Panc1 (cell line): ENCODE data around the gene INCENP. TPM values are rescaled to one million over a fixed set of nuclear protein-coding genes. Genes with fewer than 3 reads are reported as not detected.

Experiments
- ATAC-seq: fragments of 200-7000 bp; cut with Tn5 transposase; 2 replicates; pipeline ENCODE4 v1.9.1; 2020; ENCODE audit warnings: mild to moderate bottlenecking, moderate library complexity
- BruUV-seq: library from RNA; stranded (reverse); fragments of 400-500 nt; replicated peaks from 2 replicates; lab custom pipeline; 2021; lab: Mats Ljungman, UMichigan
- CTCF ChIA-PET: fragments of 300-600 bp; sonication (Branson Sonifier 250); formaldehyde crosslinking; loops from one replicate; lab custom pipeline; 2022; ENCODE audit warnings: antibody characterized with exemption; lab: Charles Lee
- POLR2A ChIA-PET: fragments of 300-600 bp; sonication (Branson Sonifier 250); formaldehyde crosslinking; loops from one replicate; lab custom pipeline; 2022; ENCODE audit warnings: antibody characterized with exemption; lab: Charles Lee
- DNase-seq: peaks from one replicate; pipeline ENCODE4 v3.0.0-alpha.2; 2010; ENCODE audit warnings: low read depth, low spot score
- H3K27ac ChIP-seq: 2 replicates; pipeline ENCODE4 v1.5.1; 2011; ENCODE audit warnings: mild to moderate bottlenecking, low read length, inconsistent platforms
- H3K27me3 ChIP-seq: fragments of 200-500 bp; sonication (Bioruptor generic); 2 replicates; pipeline ENCODE4 v1.6.0; 2014; ENCODE audit warnings: low read length, inconsistent platforms; ENCODE audit not compliant: control insufficient read depth, insufficient read depth
- H3K36me3 ChIP-seq: fragments of 200-500 bp; sonication (Bioruptor generic); 2 replicates; pipeline ENCODE4 v1.5.1; 2014; ENCODE audit warnings: inconsistent platforms, mild to moderate bottlenecking, low read length, moderate library complexity; ENCODE audit not compliant: control insufficient read depth, insufficient read depth
- H3K4me1 ChIP-seq: 2 replicates; pipeline ENCODE4 v1.5.1; 2011; ENCODE audit warnings: inconsistent platforms, mild to moderate bottlenecking, low read length, moderate library complexity; ENCODE audit not compliant: control insufficient read depth, insufficient read depth
- H3K4me3 ChIP-seq, 2 experiments: 2 replicates each; pipeline ENCODE4 v1.5.1; 2011 to 2012; ENCODE audit warnings: low read depth in 2 of 2, low read length in 2 of 2, mild to moderate bottlenecking in 2 of 2, inconsistent platforms in 1 of 2, moderate library complexity in 1 of 2
- H3K9me3 ChIP-seq: fragments of 200-500 bp; sonication (Bioruptor generic); 2 replicates; pipeline ENCODE4 v1.5.1; 2014; ENCODE audit warnings: low read depth, mild to moderate bottlenecking, inconsistent platforms, low read length, moderate library complexity; ENCODE audit not compliant: control insufficient read depth, insufficient read depth
- CTCF ChIP-seq: fragments of 450-650 bp; IDR thresholded peaks from 2 replicates; pipeline ENCODE4 v1.5.1; 2017; ENCODE audit warnings: mild to moderate bottlenecking
- POLR2AphosphoS5 ChIP-seq: IDR thresholded peaks from 2 replicates; pipeline ENCODE4 v1.6.1; 2012; ENCODE audit warnings: mild to moderate bottlenecking, low read depth, low read length, moderate library complexity
- REST ChIP-seq, 2 experiments: IDR thresholded peaks; 2 replicates each; pipeline ENCODE4 v1.6.1; 2011 to 2012; ENCODE audit warnings: low read depth in 2 of 2, control low read depth in 1 of 2, low read length in 1 of 2, mild to moderate bottlenecking in 1 of 2, moderate library complexity in 1 of 2; ENCODE audit not compliant: insufficient read depth in 1 of 2
- SIN3A ChIP-seq: IDR thresholded peaks from 2 replicates; pipeline ENCODE4 v1.6.1; 2012; ENCODE audit warnings: low read depth, mild to moderate bottlenecking, low read length, moderate library complexity, borderline replicate concordance; ENCODE audit not compliant: insufficient read depth
- TCF7L2 ChIP-seq: IDR thresholded peaks from 2 replicates; pipeline ENCODE4 v1.6.1; 2011; ENCODE audit warnings: mild to moderate bottlenecking, low read depth, low read length, inconsistent platforms
- in situ Hi-C: cut with HindIII; loops from 2 replicates; pipeline ENCODE4 v1.10.0; 2016; ENCODE audit warnings: low sequenced_read_pairs, low pct_unique_long_range_greater_than_20kb
- intact Hi-C: fragments of 100-400 bp; cut with micrococcal nuclease; formaldehyde crosslinking; loops from one replicate; pipeline ENCODE4 v1.10.0; 2022; ENCODE audit not compliant: unreplicated experiment
- total RNA-seq: library from RNA; stranded (reverse); gene quantifications from one replicate; pipeline ENCODE4 v1.2.1, GENCODE V29; 2021; ENCODE audit not compliant: unreplicated experiment

INCENP gene
- total RNA-seq, 1 experiment from 2014 or later = 81.5 TPM

- POLR2A ChIA-PET = no interaction called here
- CTCF ChIA-PET = no interaction called here
- BruUV-seq = no TSS peak
- Histone ChIP-seq H3K4me1 (no peaks in the 10 kb centered on the region), H3K36me3 (no peaks in the 10 kb centered on the region), H3K4me3 (no peak overlapping the region), H3K27ac (no peak overlapping the region), H3K9me3 (no peaks in the 10 kb centered on the region), H3K27me3 (peaks cover 7% of the 10 kb centered on the region)
- in situ Hi-C loops = no loop called here
- no peak for ATAC-seq
- intact Hi-C loops = no loop called here
- no peak for TF ChIP-seq CTCF
- no peak for TF ChIP-seq SIN3A
- no peak for TF ChIP-seq REST (IDR thresholded peaks at IDR 0.05; ENCODE audit: insufficient read depth in 1 of 2, low read depth in 2 of 2, low read length in 1 of 2)
- no peak for TF ChIP-seq POLR2AphosphoS5
- TF ChIP-seq TCF7L2 = no peak
- DNase-seq = no peak
Measured at GRCh38 chr11:62181097-62181496, 57.3 kb downstream of the INCENP start.

GRCh38 chr11:62182147-62182891 lies 58.5 kb downstream of the INCENP start:
- POLR2A ChIA-PET = interaction anchor here (0.6 kb wide), 1 partner anchor 158 kb away, joined by 5 read pairs; no protein-coding TSS in a partner anchor
- Histone ChIP-seq H3K4me1 (no peaks in the 10 kb centered on the region), H3K27me3 (peaks cover 5% of the 10 kb centered on the region; the same call in 1 of the 2 replicates), H3K9me3 (no peaks in the 10 kb centered on the region), H3K27ac (no peak overlapping the region), H3K4me3 (no peak overlapping the region), H3K36me3 (no peaks in the 10 kb centered on the region)
- TF ChIP-seq TCF7L2 = no peak
- no peak for TF ChIP-seq CTCF
- TF ChIP-seq REST (IDR thresholded peaks at IDR 0.05; ENCODE audit: insufficient read depth in 1 of 2, low read depth in 2 of 2, low read length in 1 of 2) = no peak
- TF ChIP-seq POLR2AphosphoS5 = no peak
- no peak for TF ChIP-seq SIN3A
- intact Hi-C loops = no loop called here
- in situ Hi-C loops = no loop called here
- ATAC-seq (no peak), DNase-seq (no peak)
- CTCF ChIA-PET = no interaction called here
- BruUV-seq = no TSS peak
